NCI-H1417 treated with DMSO at 0.1 percent for 48 hours (cell line): ENCODE data around the gene NPEPL1.

Source experiments
- DNase-seq: peaks from one replicate; lab custom pipeline; 2025; lab: John Stamatoyannopoulos, UW

Gene NPEPL1

GRCh38 chr20:58762120-58762519 is 69.5 kb downstream of the NPEPL1 start:
- no peak for DNase-seq

GRCh38 chr20:58763076-58763475 is 70.5 kb downstream of the NPEPL1 start:
- no peak for DNase-seq
